Activated CD4-positive, alpha-beta T cell treated with anti-CD3 and anti-CD28 coated beads for 48 hours (primary cell): ENCODE measurements around the gene SH3RF3.
A peak's percentile ranks its signal among the peaks of the same experiment; 100 is the strongest.

Experiments
- DNase-seq: peaks from one replicate; pipeline ENCODE4 v3.0.0-alpha.2; 2020

Gene SH3RF3

DNA sequence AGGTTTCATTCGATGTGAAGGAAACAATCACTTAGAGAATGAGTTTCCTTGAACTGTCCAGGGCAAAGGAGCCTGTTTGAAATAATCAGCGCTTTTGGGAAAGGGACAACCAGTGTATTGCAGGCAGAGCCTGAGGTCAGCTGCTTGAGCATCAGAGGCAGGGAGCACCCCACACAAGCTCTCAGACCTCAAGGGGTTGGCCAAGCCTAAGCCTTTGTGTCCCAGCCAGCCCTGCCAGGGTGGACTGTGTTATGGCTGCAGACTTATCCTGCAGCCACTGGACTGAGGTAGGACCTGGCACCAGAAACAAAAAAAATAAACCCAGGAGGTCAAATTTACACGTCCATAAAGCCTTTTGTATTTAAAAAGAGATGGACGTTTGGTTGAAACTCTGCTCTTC, 256.5 kb downstream of the SH3RF3 start:
- DNase-seq = no peak

DNA sequence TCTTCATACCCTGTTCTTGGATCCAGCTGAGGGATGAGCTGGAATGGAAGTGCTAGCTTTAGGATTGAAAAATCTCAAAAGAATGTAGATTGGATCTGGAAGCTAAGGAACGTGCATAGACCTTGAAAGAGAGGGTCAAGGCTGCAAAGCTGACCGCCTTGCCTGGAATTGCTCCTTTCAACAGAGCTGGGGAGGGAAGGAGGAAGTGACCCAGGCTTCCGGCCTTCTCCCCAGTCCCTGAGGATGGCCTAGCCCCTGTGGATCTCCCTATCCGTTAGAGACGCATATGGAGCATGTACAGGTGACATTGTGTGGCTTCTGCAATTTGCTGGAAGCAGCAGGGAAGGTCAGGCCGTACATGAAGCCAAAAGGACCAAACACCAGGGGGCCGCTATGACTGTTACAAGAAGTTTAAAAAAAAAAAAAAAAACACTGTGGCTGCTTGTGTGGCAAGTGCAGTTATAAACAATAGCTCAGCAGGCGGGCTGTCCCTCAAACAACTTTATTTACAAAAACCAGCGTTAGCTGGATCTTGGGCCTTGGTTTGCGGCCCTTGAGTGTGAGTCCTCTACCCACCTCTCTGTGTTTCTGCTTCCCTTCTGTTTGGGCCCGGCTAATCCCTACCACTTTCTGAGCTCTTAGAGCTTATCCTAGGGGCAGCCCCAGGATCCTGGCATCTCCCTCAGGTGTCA, 257.1 kb downstream of the SH3RF3 start:
- no peak for DNase-seq

GRCh38 chr2:109387221-109387735, 258.3 kb downstream of the SH3RF3 start:
- no peak for DNase-seq

- DNase-seq = no peak
These were observed 258.9 kb downstream of the SH3RF3 start for GRCh38 chr2:109387778-109388469.

DNA sequence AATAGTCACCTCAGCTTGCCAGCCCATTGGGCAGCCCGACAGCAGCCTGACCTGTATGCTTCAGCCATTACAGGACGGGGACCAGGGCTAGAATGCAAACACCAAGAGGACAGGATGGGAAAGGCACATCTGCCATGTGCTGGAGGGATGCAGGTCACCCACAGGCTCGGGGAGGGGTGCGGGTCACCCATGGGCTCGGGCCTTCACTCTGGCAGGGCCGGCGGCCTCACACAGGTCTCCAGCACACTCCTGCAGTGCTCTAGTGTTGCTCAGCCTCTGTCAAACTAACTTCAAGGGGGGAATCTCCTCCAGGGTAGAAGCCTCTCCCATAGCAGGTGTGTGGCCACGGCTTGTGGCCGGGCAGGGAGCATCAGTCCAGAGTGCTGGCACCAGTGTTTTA, 262.2 kb downstream of the SH3RF3 start:
- no peak for DNase-seq

- DNase-seq = no peak
These were observed 263.1 kb downstream of the SH3RF3 start for GRCh38 chr2:109392140-109392539.

DNA sequence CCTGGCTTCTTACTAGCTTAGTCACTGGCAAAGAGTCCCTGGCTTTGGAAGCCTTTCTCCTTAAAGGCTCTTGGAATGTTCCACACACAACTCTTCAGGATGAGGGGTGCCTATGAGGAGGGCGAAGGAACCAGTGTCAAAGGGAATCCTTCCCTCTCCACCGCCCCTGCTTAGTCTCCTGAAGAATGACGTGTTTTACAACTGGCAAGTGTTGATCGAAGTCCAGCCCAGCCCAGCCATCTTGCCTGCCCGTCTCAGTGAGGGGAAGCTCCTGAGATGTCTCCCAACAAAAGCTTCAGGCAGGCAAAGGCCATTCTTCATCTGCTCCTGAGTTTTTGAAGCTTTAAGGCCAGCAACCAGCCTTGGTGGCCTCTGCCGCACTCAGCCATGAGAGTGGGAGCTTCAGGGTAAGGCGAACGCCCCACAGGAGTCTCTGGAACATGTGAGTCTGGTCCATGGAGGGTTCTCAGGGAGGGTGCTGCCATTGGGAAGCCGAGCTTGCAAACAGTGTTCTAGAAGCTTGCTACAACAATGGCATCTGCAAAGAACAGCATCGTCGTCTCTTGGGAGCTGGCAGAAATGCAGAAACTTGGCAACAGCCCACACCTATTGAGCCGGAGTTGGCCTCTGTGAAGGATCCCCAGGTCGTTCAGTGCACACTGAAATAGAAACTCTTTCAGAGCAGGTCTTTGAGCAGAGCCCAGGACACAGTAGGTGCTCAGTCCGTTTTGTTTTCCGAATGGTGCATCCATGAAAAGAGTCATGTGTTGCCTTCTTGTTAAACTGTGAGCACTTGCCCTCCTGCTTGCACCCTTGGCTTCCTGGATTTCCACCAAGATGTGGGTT, 264.0 kb downstream of the SH3RF3 start:
- DNase-seq = no peak

GRCh38 chr2:109393662-109393972, 264.6 kb downstream of the SH3RF3 start:
- DNase-seq = no peak

GRCh38 chr2:109395494-109396201, 266.6 kb downstream of the SH3RF3 start:
- DNase-seq = no peak

DNA sequence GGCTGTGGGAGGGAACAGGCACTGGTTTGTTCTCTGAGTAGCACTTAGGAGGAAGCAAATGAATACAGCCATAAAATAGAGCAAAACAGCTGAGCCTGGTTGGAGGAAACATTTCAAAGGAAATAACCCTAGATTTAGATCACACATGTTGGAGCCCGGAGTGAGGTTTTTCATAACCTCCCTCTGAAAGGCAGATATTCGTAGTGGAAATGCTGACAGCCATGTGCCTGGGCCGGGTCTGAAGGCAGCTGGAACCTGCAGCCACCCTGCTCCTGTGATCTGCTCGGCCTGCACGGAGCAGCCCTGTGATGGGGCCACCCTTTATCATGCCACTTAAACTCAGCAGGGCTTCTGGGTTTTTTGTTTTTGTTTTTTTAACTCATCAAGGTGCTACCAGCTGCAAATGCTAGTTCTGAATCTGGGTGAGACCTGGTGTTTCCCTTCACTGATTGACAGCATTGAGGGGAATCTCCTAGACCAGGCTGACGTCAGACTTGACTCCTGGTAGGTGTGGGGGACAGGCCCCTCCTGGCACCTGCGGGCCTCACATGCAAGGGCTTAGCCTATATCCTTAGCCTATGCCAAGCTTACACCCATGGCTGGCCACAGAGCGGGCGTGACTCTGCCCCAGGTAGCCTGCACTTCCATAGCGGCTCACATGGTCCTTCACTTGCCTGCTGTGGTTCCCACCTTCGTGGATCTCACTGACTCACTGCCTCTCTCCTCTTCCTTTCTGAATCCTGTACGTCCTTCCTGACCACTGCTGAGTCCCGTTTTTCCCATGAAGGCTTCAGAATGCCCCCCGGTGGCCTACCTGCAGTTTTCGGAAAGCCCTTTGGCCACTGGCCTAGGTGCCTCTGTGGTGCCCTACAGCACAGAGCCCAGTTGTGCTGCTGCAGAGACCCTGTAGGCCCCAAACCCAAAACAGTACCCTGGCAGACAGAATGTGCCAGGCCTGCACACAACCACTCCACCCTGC, 267.5 kb downstream of the SH3RF3 start:
- DNase-seq = peak; percentile 24

DNA sequence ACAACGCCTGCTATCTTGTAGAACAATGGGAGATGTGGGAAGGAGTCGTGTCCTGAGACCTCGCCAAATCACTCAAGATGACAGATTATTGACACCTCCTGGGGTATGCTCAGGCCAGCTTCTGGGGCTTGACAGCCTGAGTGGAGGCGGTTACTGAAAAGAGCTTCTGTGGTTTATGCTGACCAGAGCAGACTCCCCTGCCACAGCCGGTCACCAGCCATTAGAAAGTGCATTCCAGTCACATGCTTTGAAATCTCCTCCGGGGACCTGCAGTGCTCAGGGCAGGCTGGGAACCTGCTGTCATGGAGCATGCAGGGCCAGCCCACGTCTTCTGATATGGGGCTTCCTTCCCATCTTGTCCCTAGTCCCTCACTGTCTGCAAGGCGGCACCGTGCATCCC, 268.9 kb downstream of the SH3RF3 start:
- DNase-seq = no peak

GRCh38 chr2:109398366-109399015, 269.5 kb downstream of the SH3RF3 start:
- DNase-seq = no peak

DNA sequence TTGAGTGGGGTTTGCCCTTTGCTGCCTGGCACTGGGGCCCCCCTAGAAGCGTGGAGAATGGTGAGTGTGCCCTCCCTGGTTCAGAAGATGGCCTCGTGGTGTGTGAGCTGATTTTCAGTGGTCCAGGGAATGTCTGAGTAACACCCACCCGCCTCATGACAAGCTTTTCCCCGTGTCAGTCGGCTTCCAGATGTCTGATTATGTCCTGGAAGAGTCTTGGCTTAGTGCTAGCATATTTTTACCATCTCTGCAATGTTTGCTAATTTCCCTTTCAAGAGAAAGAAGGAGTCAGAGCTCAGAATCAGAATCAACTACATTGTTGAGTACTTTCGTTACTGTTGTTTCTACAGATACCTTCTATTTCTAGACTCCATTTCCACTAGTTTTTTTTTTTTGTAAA, 270.1 kb downstream of the SH3RF3 start:
- no peak for DNase-seq

- DNase-seq = no peak
These were observed 271.1 kb downstream of the SH3RF3 start for GRCh38 chr2:109400102-109400501.

GRCh38 chr2:109401370-109401769, 272.4 kb downstream of the SH3RF3 start:
- DNase-seq = no peak

GRCh38 chr2:109402180-109402579, 273.2 kb downstream of the SH3RF3 start:
- no peak for DNase-seq

- DNase-seq = peak; percentile 61
These were observed 274.2 kb downstream of the SH3RF3 start for GRCh38 chr2:109402980-109403840.

DNA sequence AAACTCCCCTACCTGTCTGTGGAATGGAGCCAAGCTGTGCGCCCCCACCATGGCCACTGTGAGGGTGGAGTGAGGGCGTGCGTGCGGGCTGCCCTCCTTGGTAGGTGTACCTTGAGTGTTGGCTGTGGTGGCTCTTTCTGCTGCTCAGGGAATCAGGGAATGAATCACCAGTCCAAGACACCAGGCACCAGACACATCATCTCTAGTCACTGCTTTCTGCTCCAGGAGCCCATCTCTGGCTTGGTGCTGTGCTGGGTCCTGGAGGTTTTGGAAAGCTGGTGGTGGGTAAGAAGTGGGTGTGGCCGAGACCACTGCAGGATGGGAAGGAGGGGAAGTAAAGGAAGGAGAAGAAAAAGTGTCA, 274.8 kb downstream of the SH3RF3 start:
- DNase-seq = peak; percentile 20

DNA sequence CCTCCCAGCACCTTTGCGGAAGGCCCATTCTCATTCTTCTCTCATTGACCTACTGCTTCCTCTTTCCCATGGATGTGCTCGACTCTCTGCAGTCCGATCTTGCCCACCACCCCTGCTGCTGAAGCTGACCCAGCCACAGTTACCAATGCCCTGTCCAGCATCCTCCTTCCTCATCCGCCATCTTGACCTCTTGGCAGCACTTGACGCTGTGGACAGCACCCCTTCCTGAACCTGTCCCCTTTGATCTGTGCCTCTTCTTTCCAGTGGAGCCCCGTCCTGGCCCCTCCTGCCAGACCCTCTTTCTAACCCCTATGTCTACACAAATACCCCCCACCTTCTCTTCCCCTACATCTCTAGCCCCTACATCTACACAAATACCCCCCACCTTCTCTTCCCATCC, 275.7 kb downstream of the SH3RF3 start:
- no peak for DNase-seq

- no peak for DNase-seq
These were observed 276.9 kb downstream of the SH3RF3 start for GRCh38 chr2:109405873-109406272.
